ENCODE data around the gene OPRD1.
A peak's percentile ranks its signal among the peaks of the same experiment; 100 is the strongest.

OPRD1 gene

DNA sequence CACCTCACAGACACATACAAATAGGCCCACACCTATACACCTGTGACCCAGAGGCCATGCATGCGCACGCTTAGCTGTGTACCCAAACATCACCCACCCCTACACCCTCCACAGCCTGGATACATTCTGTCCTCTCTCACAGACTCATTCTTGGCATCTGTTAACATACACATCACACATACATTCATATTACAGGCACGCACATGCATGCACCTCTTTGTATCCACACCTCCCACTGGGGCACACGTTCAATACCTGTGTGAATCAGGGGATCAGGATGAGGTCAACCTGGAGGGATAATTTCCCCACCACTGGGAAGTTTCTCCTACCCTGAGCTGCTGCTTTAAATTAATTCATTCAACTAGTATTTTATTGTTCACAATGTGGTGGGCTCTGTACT lies 66.8 kb downstream of the OPRD1 start:
- no peak for DNase-seq (ENCODE audit: extremely low read depth, low read depth)
- no peak for TF ChIP-seq CTCF (IDR thresholded peaks at IDR 0.05; ENCODE audit: low read depth, low read length)

DNA sequence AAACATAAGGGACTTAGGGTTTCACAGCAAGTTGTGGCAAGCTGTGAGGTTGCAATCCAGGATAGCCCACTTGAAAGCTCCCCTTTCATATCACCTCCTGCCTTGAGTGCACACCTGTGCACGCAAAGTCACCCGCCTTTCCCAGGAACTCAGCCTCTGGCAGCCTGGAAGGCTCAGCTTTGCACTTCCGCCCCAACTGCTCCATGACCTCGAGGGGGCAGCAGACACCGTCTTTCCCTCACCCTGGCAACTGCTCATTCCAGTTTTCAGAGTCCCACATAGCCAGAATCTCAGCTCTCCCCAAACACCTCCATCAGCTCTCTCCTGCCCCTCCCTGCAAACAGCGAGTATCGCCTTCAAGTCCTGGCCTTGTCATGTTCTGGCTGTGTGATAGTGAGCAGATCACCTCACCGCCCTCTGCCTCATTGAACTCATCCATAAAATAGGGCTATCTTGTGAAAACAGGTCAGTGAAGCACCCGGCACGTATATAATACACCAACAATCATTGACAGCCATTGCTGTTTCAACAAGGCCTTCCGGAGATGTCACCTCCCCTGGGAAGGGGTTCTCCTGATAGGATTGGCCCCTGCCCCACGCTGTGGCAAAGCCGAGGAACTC lies 70.1 kb downstream of the OPRD1 start:
- peak; percentile 68 for DNase-seq (ENCODE audit: extremely low read depth, low read depth)
- TF ChIP-seq CTCF (IDR thresholded peaks at IDR 0.05; ENCODE audit: low read depth, low read length), result peak; percentile 94

- DNase-seq (ENCODE audit: extremely low read depth, low read depth), result no peak
- TF ChIP-seq CTCF (IDR thresholded peaks at IDR 0.05; ENCODE audit: low read depth, low read length), result no peak
Observed at GRCh38 chr1:28883242-28883616, 71.3 kb downstream of the OPRD1 start.

DNA sequence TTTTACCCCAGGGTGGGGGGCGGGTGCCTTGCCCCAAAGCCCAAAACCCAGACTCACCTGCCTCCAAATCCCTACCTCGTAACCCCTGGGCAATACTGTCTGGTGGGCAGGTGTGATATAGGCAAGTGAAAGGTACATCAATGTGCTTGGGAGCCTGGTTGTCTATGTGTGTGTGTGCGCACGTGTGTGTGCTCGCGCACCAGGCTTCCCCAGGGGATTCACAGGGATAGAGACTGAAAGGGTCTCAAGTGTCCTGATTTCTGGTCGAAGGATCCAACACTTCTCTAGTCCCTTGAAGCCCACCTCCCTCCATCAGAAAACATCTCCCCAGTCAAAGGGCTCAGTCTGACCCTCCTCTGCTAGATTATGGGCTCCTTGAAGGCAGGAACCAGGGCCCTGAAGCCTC lies 73.5 kb downstream of the OPRD1 start:
- TF ChIP-seq CTCF (IDR thresholded peaks at IDR 0.05; ENCODE audit: low read depth, low read length), result no peak

GRCh38 chr1:28885977-28886730 lies 74.2 kb downstream of the OPRD1 start:
- DNase-seq (ENCODE audit: extremely low read depth, low read depth), result no peak
- no peak for TF ChIP-seq CTCF (IDR thresholded peaks at IDR 0.05; ENCODE audit: low read depth, low read length)

More for the DNA sequence above, 73.5 kb downstream of the OPRD1 start:
- DNase-seq (ENCODE audit: extremely low read depth, low read depth), result no peak

DNA sequence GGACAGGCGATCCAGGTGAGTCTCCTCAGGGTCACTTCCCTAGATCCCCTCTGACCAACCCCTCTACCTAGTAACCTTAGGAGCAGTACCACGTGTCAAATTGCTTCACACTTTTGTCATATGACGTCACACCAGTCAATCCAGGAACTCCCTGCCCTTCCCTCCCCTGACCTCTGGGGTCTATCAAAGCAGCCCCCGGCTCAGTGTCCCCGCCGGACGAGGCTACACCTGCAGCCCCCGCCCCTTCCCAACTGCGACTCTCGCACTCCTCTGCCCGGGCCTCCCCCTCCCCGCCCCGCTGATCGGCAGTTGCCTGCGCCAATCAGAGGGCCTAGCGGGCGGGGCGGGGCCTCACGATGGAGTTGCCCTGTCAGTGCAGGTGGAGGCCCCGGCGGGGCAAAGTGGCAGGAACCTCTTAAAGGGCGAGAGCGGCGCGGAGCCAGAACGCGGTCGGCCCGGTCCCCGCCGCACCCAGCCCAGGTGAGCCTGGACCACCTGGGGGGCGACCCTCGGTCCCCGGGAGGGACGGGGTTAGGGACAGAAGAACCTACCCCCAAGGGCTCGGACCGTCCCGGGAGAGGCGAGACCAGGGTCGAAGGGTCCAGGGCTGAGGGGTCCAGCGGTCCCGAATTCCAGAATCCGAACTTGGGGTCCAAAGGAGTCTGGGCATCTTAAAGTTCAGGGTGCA lies 74.9 kb downstream of the OPRD1 start:
- DNase-seq (ENCODE audit: extremely low read depth, low read depth), result peak; percentile 34
- TF ChIP-seq CTCF (IDR thresholded peaks at IDR 0.05; ENCODE audit: low read depth, low read length), result no peak

DNA sequence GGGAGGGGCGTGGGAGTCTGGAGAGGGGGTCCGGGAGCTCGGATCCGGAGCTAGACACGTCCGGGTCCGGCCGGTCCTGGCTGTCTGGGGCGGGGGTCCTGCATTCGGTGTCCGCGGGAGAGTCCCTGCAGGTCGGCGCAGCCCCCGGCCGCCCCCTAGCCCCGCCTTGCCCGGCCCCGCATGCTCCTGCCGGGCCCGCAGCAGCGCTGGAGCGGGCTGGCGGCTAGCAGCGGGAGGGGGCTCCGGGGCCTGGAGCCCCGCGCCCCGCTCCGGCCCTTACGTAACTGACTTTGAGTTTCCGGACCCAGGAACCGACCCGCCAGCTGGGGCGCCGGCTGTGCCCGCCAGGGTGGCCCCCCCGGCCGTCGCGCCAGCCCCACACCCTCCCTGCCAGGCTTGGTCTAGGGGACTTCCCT lies 75.5 kb downstream of the OPRD1 start:
- no peak for TF ChIP-seq CTCF (IDR thresholded peaks at IDR 0.05; ENCODE audit: low read depth, low read length)
- no peak for DNase-seq (ENCODE audit: extremely low read depth, low read depth)
